ENCODE results near the gene PPP6R3. TPM values are rescaled to one million over a fixed set of nuclear protein-coding genes. Genes with fewer than 3 reads are reported as not detected.

Gene PPP6R3
- total RNA-seq, 1 experiment from 2014 or later: 171 TPM

GRCh38 chr11:68581439-68581838, 120.9 kb downstream of the PPP6R3 start:
- Histone ChIP-seq H3K27ac (ENCODE audit: low read length) (no peak overlapping the region), H3F3A (ENCODE audit: low read length, unreplicated experiment) (peaks cover 9% of the 10 kb centered on the region), H3K79me2 (ENCODE audit: low read length) (peaks cover 12% of the 10 kb centered on the region; the same call in 1 of the 2 replicates), H3K9me2 (replicated peaks; ENCODE audit: low read length) (no peaks in the 10 kb centered on the region), H3K36me3 (ENCODE audit: low read depth, low read length) (peaks cover 78% of the 10 kb centered on the region), H3K4me1 (ENCODE audit: insufficient read depth, low read length) (peaks cover 20% of the 10 kb centered on the region), H3K4me3 (ENCODE audit: low read length) (no peak overlapping the region), H3K4me2 (ENCODE audit: low read length) (no peak overlapping the region), H3K27me3 (ENCODE audit: low read length) (no peaks in the 10 kb centered on the region), H2AFZ (ENCODE audit: low read length) (no peak overlapping the region), H3K9ac (ENCODE audit: low read length) (no peak overlapping the region), H3K9me3 (ENCODE audit: low read length) (no peaks in the 10 kb centered on the region), H4K20me1 (ENCODE audit: low read length) (peaks cover 56% of the 10 kb centered on the region)
- BruUV-seq (replicated peaks): no TSS peak
- intact Hi-C loops (cut with micrococcal nuclease): no loop called here
- ChIA-PET CTCF (no interaction called here), POLR2A (ENCODE audit: unreplicated experiment) (no interaction called here)
- ATAC-seq: no peak
- TF ChIP-seq EZH2 (IDR thresholded peaks at IDR 0.05; ENCODE audit: low read length, unreplicated experiment) (no peak), EZH2phosphoT487 (IDR thresholded peaks at IDR 0.05; ENCODE audit: borderline replicate concordance, low read length) (no peak)
- TF ChIP-seq, protein P1, sequence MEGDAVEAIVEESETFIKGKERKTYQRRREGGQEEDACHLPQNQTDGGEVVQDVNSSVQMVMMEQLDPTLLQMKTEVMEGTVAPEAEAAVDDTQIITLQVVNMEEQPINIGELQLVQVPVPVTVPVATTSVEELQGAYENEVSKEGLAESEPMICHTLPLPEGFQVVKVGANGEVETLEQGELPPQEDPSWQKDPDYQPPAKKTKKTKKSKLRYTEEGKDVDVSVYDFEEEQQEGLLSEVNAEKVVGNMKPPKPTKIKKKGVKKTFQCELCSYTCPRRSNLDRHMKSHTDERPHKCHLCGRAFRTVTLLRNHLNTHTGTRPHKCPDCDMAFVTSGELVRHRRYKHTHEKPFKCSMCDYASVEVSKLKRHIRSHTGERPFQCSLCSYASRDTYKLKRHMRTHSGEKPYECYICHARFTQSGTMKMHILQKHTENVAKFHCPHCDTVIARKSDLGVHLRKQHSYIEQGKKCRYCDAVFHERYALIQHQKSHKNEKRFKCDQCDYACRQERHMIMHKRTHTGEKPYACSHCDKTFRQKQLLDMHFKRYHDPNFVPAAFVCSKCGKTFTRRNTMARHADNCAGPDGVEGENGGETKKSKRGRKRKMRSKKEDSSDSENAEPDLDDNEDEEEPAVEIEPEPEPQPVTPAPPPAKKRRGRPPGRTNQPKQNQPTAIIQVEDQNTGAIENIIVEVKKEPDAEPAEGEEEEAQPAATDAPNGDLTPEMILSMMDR (conservative IDR thresholded peaks at IDR 0.05; ENCODE audit: low read depth, low read length): no peak
- DNase-seq: no peak

GRCh38 chr11:68581901-68582300, 121.3 kb downstream of the PPP6R3 start:
- H3K9ac ChIP-seq (ENCODE audit: low read length): no peak overlapping the region
- H3K4me2 ChIP-seq (ENCODE audit: low read length): no peak overlapping the region
- peaks cover 12% of the 10 kb centered on the region; the same call in 1 of the 2 replicates for H3K79me2 ChIP-seq (ENCODE audit: low read length)
- H3K27ac ChIP-seq (ENCODE audit: low read length): no peak overlapping the region
- intact Hi-C loops (cut with micrococcal nuclease): no loop called here
- BruUV-seq (replicated peaks): no TSS peak
- H3F3A ChIP-seq (ENCODE audit: low read length, unreplicated experiment): peaks cover 9% of the 10 kb centered on the region
- H3K9me2 ChIP-seq (replicated peaks; ENCODE audit: low read length): no peaks in the 10 kb centered on the region
- H3K36me3 ChIP-seq (ENCODE audit: low read depth, low read length): peaks cover 76% of the 10 kb centered on the region
- no peak for TF ChIP-seq EZH2phosphoT487 (IDR thresholded peaks at IDR 0.05; ENCODE audit: borderline replicate concordance, low read length)
- no peak for TF ChIP-seq EZH2 (IDR thresholded peaks at IDR 0.05; ENCODE audit: low read length, unreplicated experiment)
- TF ChIP-seq, protein P1 (conservative IDR thresholded peaks at IDR 0.05; ENCODE audit: low read depth, low read length): no peak
- no peak overlapping the region for H2AFZ ChIP-seq (ENCODE audit: low read length)
- no peaks in the 10 kb centered on the region for H3K9me3 ChIP-seq (ENCODE audit: low read length)
- ChIA-PET CTCF (no interaction called here), POLR2A (ENCODE audit: unreplicated experiment) (no interaction called here)
- DNase-seq: no peak
- H4K20me1 ChIP-seq (ENCODE audit: low read length): peaks cover 56% of the 10 kb centered on the region
- ATAC-seq: no peak
- no peak overlapping the region for H3K4me3 ChIP-seq (ENCODE audit: low read length)
- no peaks in the 10 kb centered on the region for H3K27me3 ChIP-seq (ENCODE audit: low read length)
- H3K4me1 ChIP-seq (ENCODE audit: insufficient read depth, low read length): peaks cover 20% of the 10 kb centered on the region

GRCh38 chr11:68582416-68583040, 122.0 kb downstream of the PPP6R3 start:
- Histone ChIP-seq H3K27ac (ENCODE audit: low read length) (no peak overlapping the region), H3F3A (ENCODE audit: low read length, unreplicated experiment) (peaks cover 9% of the 10 kb centered on the region), H4K20me1 (ENCODE audit: low read length) (peaks cover 56% of the 10 kb centered on the region), H3K9me2 (replicated peaks; ENCODE audit: low read length) (no peaks in the 10 kb centered on the region), H3K4me1 (ENCODE audit: insufficient read depth, low read length) (peaks cover 20% of the 10 kb centered on the region), H3K4me3 (ENCODE audit: low read length) (no peak overlapping the region), H3K27me3 (ENCODE audit: low read length) (no peaks in the 10 kb centered on the region), H3K79me2 (ENCODE audit: low read length) (peaks cover 12% of the 10 kb centered on the region; the same call in 1 of the 2 replicates), H2AFZ (ENCODE audit: low read length) (no peak overlapping the region), H3K9me3 (ENCODE audit: low read length) (no peaks in the 10 kb centered on the region), H3K4me2 (ENCODE audit: low read length) (no peak overlapping the region), H3K36me3 (ENCODE audit: low read depth, low read length) (peaks cover 76% of the 10 kb centered on the region), H3K9ac (ENCODE audit: low read length) (no peak overlapping the region)
- intact Hi-C loops (cut with micrococcal nuclease): no loop called here
- POLR2A ChIA-PET (ENCODE audit: unreplicated experiment): interaction anchor here (0.6 kb wide), 1 partner anchor 110 kb away, joined by 3 read pairs; no protein-coding TSS in a partner anchor
- TF ChIP-seq, protein P1 (conservative IDR thresholded peaks at IDR 0.05; ENCODE audit: low read depth, low read length): no peak
- TF ChIP-seq EZH2 (IDR thresholded peaks at IDR 0.05; ENCODE audit: low read length, unreplicated experiment) (no peak), EZH2phosphoT487 (IDR thresholded peaks at IDR 0.05; ENCODE audit: borderline replicate concordance, low read length) (no peak)
- DNase-seq (no peak), ATAC-seq (no peak)
- no TSS peak for BruUV-seq (replicated peaks)
- CTCF ChIA-PET: no interaction called here

Data from PC-3 (cell line).